Thyroid gland (tissue), 4 donors: ENCODE data around the gene FER.

Experiments used
- POLR2A ChIP-seq, 2 donors: fragments of 450-650 bp; IDR thresholded peaks; one replicate each; pipeline ENCODE4 v1.6.1; 2017; ENCODE audit warnings: antibody characterized with exemption in 2 of 2, mild to moderate bottlenecking in 2 of 2, moderate library complexity in 1 of 2
- TF ChIP-seq, protein P1 (sequence below), 6 experiments: fragments of 200-600 bp in 3 of 6; fragments of 450-650 bp in 3 of 6; sonication (generic) in 3 of 6; IDR thresholded peaks; one replicate each; pipeline ENCODE4 v1.5.1; 2016 to 2019; ENCODE audit warnings: antibody characterized with exemption in 6 of 6, mild to moderate bottlenecking in 2 of 6, inconsistent platforms in 1 of 6, moderate library complexity in 1 of 6

DNA sequence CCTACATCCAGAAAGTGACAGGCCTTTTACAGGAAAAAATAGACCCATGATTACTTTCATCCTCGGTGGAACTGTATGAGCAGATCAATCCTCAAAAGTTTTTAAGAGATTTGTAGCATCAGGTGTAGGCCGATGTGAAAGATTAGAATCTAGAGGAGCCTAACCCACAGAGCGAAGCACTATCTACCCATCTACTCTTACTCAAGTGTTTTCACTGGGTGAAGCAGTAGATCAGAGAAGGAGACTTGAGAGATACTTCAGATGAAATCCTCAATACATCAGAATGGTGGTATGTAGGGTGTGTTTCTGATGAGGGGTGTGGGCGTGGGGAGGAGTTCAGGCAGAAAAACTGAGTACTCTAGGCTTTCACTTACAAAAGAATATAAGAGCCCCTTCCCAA is 192.8 kb downstream of the FER start:
- TF ChIP-seq, protein P1, sequence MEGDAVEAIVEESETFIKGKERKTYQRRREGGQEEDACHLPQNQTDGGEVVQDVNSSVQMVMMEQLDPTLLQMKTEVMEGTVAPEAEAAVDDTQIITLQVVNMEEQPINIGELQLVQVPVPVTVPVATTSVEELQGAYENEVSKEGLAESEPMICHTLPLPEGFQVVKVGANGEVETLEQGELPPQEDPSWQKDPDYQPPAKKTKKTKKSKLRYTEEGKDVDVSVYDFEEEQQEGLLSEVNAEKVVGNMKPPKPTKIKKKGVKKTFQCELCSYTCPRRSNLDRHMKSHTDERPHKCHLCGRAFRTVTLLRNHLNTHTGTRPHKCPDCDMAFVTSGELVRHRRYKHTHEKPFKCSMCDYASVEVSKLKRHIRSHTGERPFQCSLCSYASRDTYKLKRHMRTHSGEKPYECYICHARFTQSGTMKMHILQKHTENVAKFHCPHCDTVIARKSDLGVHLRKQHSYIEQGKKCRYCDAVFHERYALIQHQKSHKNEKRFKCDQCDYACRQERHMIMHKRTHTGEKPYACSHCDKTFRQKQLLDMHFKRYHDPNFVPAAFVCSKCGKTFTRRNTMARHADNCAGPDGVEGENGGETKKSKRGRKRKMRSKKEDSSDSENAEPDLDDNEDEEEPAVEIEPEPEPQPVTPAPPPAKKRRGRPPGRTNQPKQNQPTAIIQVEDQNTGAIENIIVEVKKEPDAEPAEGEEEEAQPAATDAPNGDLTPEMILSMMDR (IDR thresholded peaks at IDR 0.05), result no peak
- no peak for TF ChIP-seq POLR2A (IDR thresholded peaks at IDR 0.05)
